Activated naive CD4-positive, alpha-beta T cell treated with anti-CD3 and anti-CD28 coated beads, Interleukin-2, amount 10 ng/mL, durations not matched to agents 5 hours and 36 hours (primary cell): ENCODE results near the gene LUZP1. TPM values are rescaled to one million over a fixed set of nuclear protein-coding genes. Genes with fewer than 3 reads are reported as not detected.

ENCODE experiments used
- microRNA-seq: library from miRNA; unstranded; fragments of <30 nt; microRNA quantifications from one replicate; pipeline ENCODE4 v1.2.0, GENCODE V29; 2022; ENCODE audit warnings: borderline microRNAs expressed, borderline replicate concordance
- total RNA-seq, 2 experiments: library from RNA; stranded (reverse); gene quantifications; one replicate each; pipeline ENCODE4 v1.2.3, GENCODE V29; 2021

LUZP1 gene
- 10 to 100 TPM; 17.8 to 18.7 TPM for total RNA-seq

DNA sequence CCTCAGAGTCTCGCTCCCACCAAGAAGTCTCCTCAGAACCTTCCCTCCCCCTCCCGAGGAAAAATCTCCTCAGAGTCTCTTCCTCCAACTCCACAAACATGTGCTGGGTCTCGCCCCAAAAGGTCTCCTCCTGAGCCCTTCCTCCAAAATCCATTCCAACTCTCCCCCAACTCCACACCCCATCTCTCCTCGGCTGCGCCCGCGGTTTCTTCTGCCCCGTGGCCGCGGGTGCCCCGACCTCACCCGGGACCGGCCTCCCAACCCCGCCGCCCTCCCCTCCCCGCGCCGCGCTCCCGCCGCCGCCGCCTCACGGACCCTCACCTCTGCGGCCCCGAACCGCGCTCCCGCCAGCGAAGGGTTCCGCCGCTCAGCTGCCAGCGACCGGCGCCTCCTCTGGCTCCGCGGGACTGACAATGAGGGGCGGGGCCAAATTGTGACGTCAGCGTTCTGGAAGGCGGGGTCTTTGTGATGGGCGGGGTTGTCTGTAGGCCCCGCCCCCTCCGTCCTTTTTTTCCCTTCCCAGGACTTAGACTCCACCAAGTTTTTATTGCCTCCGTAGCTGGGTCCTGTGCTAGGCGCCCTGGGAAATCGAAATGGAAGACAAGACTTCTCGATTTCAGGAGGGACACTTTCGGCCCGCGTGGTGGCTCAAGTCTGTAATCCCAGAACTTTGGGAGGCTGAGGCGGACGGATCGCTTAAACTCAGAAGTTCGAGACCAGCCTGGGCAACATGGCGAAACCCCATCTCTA, at the start of gene LUZP1:
TSS of gene LUZP1 (minus strand) at position 412 of the 750 bp plus-strand sequence.

DNA sequence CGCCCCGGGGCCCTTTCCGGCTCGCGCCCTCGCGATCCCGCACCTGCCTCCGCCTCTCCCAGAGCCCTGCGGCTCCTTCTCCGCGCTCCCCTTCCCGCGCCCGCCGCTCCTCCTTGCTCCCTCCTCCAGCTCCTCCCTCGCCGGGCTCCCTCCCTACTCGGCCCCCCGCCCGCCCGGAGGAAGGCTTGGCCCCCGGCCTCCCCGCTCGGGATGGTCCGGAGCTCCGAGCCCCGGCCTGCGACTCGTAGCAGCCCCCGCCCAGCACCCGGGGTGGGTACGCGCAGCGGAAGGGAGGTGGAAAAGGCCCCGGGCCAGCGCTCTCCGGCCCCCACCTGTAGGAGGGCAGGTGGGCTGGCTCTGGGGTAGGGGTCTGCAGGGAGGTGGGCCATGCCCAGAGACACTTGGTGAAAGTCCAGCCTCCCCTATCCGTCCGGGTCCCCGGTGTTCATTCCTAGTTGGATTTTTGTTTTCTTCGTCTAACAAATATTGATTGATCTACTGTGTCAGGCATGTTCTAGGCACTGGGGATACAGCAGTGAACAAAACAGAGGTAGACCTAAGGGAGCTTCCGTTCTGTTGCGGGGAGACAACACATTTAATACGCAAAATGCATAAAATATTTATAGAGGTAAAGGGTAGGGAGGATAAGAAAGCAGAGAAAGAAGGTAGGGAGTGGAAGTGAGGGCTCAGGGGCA, 48.9 kb upstream of the LUZP1 start, which contains the start of gene HTR1D:
TSS of gene HTR1D (minus strand) at position 82 of the 695 bp plus-strand sequence. CDS start 23,283 bp downstream, outside the sequence.

Small RNA genes within 50 kb of the gene (microRNA-seq; reads per million reads assigned to microRNA genes)
- gene MIR3115 (not detected), gene MIR4419A (not detected)

Other genes with a start within 250 kb of the LUZP1 start
- not detected for gene LACTBL1, start 196.0 kb downstream of the LUZP1 start, total RNA-seq
- gene TEX46, start 153.0 kb downstream of the LUZP1 start, total RNA-seq: not detected
- 10 to 100 TPM; 48.8 to 49.1 TPM for gene KDM1A, start 149.4 kb downstream of the LUZP1 start, total RNA-seq
- not detected for gene HTR1D, start 48.6 kb upstream of the LUZP1 start, total RNA-seq
- gene HNRNPR, start 175.4 kb upstream of the LUZP1 start, total RNA-seq: 100 to 1,000 TPM; 157 to 163 TPM
- 1 to 10 TPM; 7.2 to 7.3 TPM for gene ZNF436, start 201.0 kb upstream of the LUZP1 start, total RNA-seq